ENCODE measurements around the gene MTM1. TPM values are rescaled to one million over a fixed set of nuclear protein-coding genes. Genes with fewer than 3 reads are reported as not detected.

The MTM1 gene
- total RNA-seq, 4 donors from 2014 or later, result 12.7 to 73.2 (median 44.7) TPM

- TF ChIP-seq POLR2AphosphoS5 (IDR thresholded peaks at IDR 0.05) (no peak), CTCF (IDR thresholded peaks at IDR 0.05) (peak; percentile 35 to 52 (median 47))
- H3K9me3 ChIP-seq, result no peaks in the 10 kb centered on the region
- 34 to 83% methylated on average over 1 to 7 of the region's 7 CpGs for WGBS, 2 donors (ENCODE audit: low coverage in 1 of 2)
- H3K4me3 ChIP-seq, result no peak overlapping the region
- no peaks in the 10 kb centered on the region for H3K27me3 ChIP-seq
- no peaks in the 10 kb centered on the region for H3K4me1 ChIP-seq
- intact Hi-C loops (cut with DNase I; ENCODE audit: low total_unique reads), result no loop called here
- in situ Hi-C loops (cut with MboI; ENCODE audit: low pct_ligation_motif_present in 1 of 4, low pct_unique_long_range_greater_than_20kb in 1 of 4, low sequenced_read_pairs in 3 of 4), result loop anchor here in 1 of 4 donors (25.0 kb wide), 1 partner anchor 721 kb away; no protein-coding TSS in a partner anchor
- no peaks in the 10 kb centered on the region for H3K36me3 ChIP-seq
- H3K27ac ChIP-seq, result no peak overlapping the region
- no peak for DNase-seq
These were observed 115.2 kb downstream of the MTM1 start for GRCh38 chrX:150683536-150684146.

- peaks cover 0 to 5% (median 0%) of the 10 kb centered on the region in 4 donors for H3K4me1 ChIP-seq
- in situ Hi-C loops (cut with MboI; ENCODE audit: low pct_ligation_motif_present in 1 of 4, low pct_unique_long_range_greater_than_20kb in 1 of 4, low sequenced_read_pairs in 3 of 4), result loop anchor here in 1 of 4 donors (25.0 kb wide), 1 partner anchor 727 kb away; no protein-coding TSS in a partner anchor
- WGBS, 2 donors (ENCODE audit: low coverage in 1 of 2), result 53% methylated on average over 5 of the region's 5 CpGs; no CpG with 5 or more reads in 1 of the 2 donors
These were observed 120.6 kb downstream of the MTM1 start for GRCh38 chrX:150688911-150689451.

GRCh38 chrX:150690126-150690525, 121.7 kb downstream of the MTM1 start:
- intact Hi-C loops (cut with DNase I; ENCODE audit: low total_unique reads), result loop anchor here (10.0 kb wide), 1 partner anchor 735 kb away; no protein-coding TSS in a partner anchor
- peaks cover 0 to 8% (median 3%) of the 10 kb centered on the region in 4 donors for H3K4me1 ChIP-seq
- H3K4me3 ChIP-seq, result no peak overlapping the region
- H3K9me3 ChIP-seq, result no peaks in the 10 kb centered on the region
- no peaks in the 10 kb centered on the region for H3K36me3 ChIP-seq
- no peak overlapping the region for H3K27ac ChIP-seq
- in situ Hi-C loops (cut with MboI; ENCODE audit: low pct_ligation_motif_present in 1 of 4, low pct_unique_long_range_greater_than_20kb in 1 of 4, low sequenced_read_pairs in 3 of 4), result loop anchor here in 1 of 4 donors (25.0 kb wide), 1 partner anchor 728 kb away; no protein-coding TSS in a partner anchor
- no peak for DNase-seq
- H3K27me3 ChIP-seq, result no peaks in the 10 kb centered on the region
- TF ChIP-seq POLR2A (IDR thresholded peaks at IDR 0.05) (no peak), CTCF (IDR thresholded peaks at IDR 0.05) (no peak), EP300 (IDR thresholded peaks at IDR 0.05; ENCODE audit: low read depth) (no peak)

More at GRCh38 chrX:150688911-150689451, 120.6 kb downstream of the MTM1 start:
- intact Hi-C loops (cut with DNase I; ENCODE audit: low total_unique reads), result no loop called here
- H3K27ac ChIP-seq, result no peak overlapping the region
- H3K27me3 ChIP-seq, result no peaks in the 10 kb centered on the region
- no peak for TF ChIP-seq CTCF (IDR thresholded peaks at IDR 0.05)
- no peak for TF ChIP-seq EP300 (IDR thresholded peaks at IDR 0.05; ENCODE audit: low read depth)
- no peak for TF ChIP-seq POLR2AphosphoS5 (IDR thresholded peaks at IDR 0.05)
- H3K9me3 ChIP-seq, result no peaks in the 10 kb centered on the region
- no peaks in the 10 kb centered on the region for H3K36me3 ChIP-seq
- no peak for DNase-seq
- no peak overlapping the region for H3K4me3 ChIP-seq

- Histone ChIP-seq H3K9me3 (no peaks in the 10 kb centered on the region), H3K27me3 (no peaks in the 10 kb centered on the region), H3K36me3 (no peaks in the 10 kb centered on the region), H3K27ac (peak overlapping the region in 3 of 4 donors; percentile 86 to 90 (median 87)), H3K4me1 (peaks cover 0 to 11% (median 3%) of the 10 kb centered on the region in 4 donors), H3K4me3 (peak overlapping the region in 2 of 4 donors; percentile 61)
- TF ChIP-seq POLR2A (IDR thresholded peaks at IDR 0.05), result no peak
- TF ChIP-seq POLR2AphosphoS5 (IDR thresholded peaks at IDR 0.05), result no peak
- no peak for TF ChIP-seq EP300 (IDR thresholded peaks at IDR 0.05; ENCODE audit: low read depth)
- TF ChIP-seq CTCF (IDR thresholded peaks at IDR 0.05), result no peak
- DNase-seq, result no peak
- intact Hi-C loops (cut with DNase I; ENCODE audit: low total_unique reads) (loop anchor here (10.0 kb wide), 1 partner anchor 737 kb away; no protein-coding TSS in a partner anchor), in situ Hi-C loops (cut with MboI; ENCODE audit: low pct_ligation_motif_present in 1 of 4, low pct_unique_long_range_greater_than_20kb in 1 of 4, low sequenced_read_pairs in 3 of 4) (loop anchor here in 1 of 4 donors (25.0 kb wide), 1 partner anchor 730 kb away; no protein-coding TSS in a partner anchor)
- 60 to 65% methylated on average over 2 to 5 of the region's 5 CpGs for WGBS, 2 donors (ENCODE audit: low coverage in 1 of 2)
These were observed 123.9 kb downstream of the MTM1 start for GRCh38 chrX:150692296-150692695.
